Right renal pelvis (tissue), 4 donors: ENCODE measurements around the gene MICALL2. TPM values are rescaled to one million over a fixed set of nuclear protein-coding genes. Genes with fewer than 3 reads are reported as not detected.

Experiments used
- DNase-seq, 4 donors: peaks; one replicate each; pipeline ENCODE4 v3.0.0-alpha.2; 2013; ENCODE audit warnings: low read depth in 4 of 4, low spot score in 3 of 4, missing footprints in 1 of 4
- polyA plus RNA-seq, 4 donors: library from polyadenylated mRNA; unstranded; fragments of 120-200 nt; gene quantifications; one replicate each; pipeline ENCODE4 v1.2.1, GENCODE V29; 2013; ENCODE audit not compliant: insufficient read length in 4 of 4

MICALL2 gene
- polyA plus RNA-seq, 4 donors: 7.6 to 11.1 (median 8.6) TPM

DNA sequence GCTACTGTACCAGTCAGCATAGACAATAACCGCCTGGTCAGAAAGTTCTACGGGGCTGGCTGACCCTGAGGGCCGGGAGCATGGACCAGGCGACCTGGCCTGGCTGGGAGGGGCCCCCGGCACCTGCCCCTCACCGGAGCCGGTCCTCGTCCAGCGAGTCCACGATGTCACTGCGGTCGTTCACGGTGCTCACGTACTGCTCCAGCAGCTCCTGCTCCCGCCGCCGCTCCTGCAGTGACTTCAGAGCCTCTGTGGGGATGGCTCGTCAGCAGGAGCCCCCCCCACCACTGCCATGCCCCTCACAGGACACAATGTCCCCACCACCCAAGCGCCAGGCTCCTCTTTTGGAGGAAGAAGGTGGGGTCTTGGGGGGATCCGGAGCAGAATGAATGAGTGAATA is 22.7 kb downstream of the MICALL2 start:
- DNase-seq: no peak

DNA sequence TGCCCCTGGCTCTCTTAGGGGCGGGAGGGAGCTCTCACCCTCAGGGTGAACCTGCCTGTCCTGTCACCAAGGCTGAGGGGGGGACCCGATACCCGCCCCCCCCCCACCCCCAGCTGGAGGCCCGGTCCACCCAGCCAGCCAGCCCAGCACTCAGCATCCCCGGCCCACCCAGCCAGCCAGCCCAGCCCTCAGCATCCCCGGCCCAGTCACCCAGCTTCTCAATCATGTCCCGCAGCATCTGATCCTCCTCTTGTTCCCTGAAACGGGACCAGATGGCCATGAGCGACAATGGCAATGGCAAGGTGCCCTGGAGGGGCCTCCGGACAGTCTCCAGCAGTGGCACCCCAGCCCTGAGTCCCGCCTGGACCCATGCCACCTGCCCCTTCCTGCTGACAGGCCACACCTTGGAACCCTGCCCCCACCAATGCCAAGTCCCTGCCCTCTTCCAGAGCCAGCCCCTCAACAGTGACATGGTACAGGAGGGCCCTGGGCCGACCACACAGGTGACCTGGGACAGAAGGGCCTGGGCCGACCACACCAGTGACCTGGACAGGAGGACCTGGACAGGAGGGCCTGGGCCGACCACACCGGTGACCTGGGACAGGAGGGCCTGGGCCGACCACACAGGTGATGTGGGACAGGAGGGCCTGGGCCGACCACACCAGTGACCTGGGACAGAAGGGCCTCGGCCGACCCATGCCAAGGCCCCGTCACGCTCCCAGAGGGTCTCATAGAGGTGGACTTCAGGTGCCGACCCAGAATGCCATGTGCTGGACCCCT is 24.2 kb downstream of the MICALL2 start:
- DNase-seq: no peak

DNA sequence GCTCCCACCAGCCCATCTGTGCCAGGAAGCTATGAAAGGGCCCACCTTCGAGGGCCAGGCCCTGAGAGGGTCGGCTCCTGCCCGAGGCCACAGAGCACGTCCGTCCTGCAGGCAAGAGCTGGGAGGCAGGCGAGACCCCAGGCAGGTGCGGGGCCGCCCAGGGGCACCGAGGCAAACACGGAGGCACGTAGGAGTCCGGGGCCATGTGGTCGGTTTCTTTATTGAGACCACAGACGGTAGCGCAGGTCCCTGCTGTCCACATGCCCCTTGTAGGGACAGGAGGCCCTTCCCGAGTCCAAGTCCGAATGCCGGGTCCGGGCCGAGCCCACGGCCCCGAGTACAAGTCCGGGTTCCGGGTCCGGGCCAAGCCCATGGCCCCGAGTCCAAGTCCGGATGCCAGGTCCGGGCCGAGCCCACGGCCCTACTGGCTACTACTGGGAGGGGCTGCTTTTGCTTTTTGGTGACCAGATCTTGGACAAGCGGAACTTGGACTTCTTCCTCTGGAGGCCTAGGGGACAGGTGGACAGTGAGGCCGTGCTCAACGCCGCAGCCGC is 25.0 kb downstream of the MICALL2 start:
- DNase-seq: no peak

DNA sequence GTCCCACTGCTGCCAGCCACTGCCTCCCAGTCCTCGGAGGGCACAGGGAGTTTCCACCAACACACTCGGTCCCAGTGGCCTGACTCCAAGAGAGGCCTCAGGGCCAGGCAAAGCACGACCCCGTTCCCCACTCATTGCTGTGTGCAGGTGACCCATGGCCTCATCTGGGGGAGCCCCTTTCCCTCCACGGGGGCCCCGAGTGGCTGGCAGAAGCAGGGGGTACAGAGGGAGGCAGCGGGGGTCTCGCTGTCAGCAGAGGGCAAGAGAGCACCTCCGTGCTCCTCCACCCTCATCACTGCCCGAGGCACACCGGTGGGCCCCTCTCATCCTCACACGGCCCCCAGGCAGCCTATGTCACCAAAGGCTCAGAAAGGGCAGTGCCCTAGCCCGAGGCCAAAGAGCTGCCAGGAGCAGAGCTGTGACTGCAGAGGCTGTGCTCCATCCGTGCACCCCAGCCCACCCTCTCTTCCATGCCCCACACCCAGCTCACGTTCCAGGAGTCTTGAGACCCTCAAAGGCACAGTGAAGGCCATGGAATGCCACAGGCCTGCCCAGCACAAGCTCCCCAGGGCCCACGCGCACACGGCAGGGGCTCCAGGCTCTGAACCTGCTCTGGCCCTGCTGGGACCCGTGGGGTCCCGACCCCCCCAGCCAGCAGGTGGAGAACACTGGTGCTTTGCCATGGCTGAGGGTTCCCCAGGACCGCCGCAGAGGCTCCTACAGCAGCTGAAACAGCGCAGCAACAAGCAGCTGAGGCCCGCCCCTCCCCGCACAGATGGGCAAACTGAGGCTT is 25.9 kb downstream of the MICALL2 start:
- no peak for DNase-seq

DNA sequence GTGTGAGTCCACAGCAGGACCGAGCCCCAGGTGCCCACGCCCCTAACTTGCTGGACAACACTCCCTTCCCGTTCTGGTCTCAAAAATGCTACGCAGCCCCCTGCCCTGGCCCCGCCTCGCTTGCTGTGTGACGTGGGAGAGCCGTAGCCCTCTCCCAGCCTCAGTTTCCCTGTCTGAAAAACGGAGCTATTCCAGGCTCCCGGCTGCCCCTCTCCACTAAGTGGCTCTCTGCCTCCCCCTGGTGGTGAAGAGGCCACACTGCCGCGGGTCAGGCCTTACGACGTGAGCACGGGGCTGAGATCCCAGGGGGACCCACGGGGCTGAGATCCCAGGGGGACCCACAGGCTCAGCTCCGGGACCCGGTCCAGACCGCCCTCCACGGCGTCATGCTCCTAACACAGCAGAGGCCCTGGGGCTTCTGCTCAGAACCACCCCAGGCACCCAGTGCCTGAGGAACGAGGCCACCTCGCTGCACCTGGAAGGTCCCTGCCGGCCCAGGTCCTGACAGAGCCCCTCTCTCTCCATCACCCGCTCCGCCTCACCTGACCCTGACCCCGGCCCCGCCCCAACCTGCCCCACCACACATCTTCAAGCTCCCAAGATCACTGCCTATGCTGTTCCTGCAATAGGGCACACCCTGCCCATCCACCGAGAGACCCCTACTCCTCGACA is 26.7 kb downstream of the MICALL2 start:
- peak in 1 of 4 donors; percentile 47 for DNase-seq

DNA sequence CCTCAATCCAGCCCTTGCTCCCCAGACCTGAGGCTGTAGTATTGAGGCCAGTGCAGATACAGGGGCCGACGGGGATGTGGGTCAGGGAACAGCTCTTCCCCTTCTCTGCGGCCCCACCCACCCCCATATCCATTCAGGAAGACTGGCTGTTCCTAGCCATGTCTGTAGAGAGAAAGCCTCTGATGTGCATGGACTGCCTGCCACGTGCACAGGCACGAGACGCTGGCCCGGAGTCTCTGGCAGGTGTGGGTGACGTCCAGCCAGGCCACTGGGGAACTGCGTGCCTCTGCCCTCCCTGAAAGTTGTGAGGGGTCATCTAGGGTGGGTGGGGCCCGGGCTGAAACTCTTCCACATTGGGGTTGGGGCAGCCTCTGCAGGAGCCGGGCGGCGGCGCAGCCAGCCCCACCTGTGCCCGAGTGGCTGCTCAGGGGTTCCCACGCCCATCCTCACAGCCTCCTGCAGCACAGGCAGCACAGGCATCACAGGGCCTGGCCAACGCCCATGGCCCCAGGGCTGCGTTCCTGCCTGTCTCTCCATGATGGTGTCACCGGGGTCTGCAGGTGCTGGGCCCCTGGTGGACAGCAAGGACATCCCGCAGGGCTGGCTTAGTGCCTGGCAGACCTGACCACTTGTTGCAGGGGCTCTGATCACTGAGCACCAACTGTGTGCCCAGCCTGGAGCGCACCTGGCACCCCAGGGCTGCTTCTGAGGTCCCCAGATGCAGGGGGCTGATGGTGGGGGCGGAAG is 27.5 kb downstream of the MICALL2 start:
- no peak for DNase-seq

DNA sequence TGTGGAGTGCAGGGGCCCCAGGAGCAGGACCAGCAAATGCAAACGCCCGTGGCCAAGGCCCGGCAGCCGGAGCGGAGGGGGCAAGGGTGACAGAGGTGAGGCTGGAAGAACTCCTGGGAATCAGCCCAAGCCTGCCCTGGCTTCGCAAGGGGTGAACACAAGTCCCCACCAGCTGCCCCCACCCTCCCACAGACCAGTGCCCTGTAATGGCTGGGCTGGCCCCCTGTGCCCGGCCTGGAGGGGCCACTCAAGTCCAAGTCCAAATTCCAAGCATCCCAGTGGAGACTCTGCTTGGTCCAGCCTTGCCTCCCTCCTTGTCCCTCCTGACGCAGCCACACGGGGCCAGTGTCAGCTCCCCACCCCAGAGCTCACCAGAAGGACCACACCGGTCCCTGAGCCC is 28.0 kb downstream of the MICALL2 start:
- no peak for DNase-seq

DNA sequence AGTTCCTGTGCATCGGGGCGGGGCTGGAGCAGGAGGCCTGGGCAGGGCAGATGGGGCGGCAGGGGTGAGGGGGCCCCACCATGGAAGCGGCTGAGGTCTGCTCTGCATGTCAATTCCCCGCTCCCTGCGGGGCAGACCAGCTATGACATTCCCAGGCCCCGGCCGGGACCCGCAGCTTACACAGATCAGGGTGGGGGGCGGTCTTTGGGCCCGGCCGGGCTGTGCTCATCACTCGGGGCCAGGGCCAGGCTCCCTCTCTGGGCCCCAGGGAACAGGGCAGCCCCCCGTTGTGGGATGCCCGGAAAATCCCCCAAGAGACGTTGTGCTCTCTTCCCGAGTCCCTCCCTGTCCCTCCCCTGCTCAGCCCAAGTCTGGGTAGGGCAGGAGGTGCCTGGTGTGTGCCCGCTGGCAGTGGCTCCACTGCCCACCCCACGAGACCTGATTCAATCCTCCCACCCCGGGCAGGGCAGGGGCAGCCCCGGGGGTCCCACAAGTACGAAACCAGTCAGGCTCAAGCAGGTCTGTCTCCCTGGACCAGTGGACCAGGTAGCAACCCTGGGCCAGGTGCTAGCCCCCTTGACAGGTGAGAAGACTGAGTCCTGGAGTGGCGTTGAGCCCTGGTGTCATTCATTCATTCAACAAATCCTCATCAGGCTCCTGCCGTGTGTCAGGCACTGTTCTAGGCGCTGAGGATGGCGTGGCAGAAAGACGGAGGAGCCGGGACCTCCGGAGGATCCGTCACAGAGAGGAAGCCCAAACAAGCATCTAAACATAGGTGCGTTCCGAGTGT is 29.0 kb downstream of the MICALL2 start:
- no peak for DNase-seq

DNA sequence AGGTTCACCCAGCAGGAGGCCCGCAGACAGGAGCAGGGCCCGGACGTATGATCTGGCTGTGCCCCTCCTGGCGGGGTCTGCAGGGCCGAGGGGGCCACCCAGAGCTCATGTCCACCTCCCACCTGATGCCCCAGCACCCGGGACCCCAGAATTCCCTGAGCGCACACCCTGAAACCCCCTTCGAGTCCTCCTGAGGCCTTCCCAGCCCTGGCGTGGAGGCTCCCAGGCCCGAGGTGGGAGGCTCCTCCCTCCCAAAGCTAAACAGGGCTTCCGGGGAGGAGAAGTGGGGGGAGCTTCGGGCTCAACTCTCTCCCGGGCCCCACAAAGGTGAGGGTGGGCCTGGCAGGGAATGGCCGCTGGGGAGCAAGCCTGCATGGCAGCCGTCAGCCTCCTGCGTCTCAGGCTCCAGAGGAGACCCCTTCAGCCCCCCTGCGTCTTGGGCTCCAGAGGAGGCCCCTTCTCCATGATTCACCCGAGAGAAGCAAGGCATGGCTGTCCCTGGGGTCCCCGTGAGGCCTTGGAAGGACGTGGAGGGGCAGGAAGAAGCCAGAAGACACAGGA is 30.2 kb downstream of the MICALL2 start:
- DNase-seq: no peak

DNA sequence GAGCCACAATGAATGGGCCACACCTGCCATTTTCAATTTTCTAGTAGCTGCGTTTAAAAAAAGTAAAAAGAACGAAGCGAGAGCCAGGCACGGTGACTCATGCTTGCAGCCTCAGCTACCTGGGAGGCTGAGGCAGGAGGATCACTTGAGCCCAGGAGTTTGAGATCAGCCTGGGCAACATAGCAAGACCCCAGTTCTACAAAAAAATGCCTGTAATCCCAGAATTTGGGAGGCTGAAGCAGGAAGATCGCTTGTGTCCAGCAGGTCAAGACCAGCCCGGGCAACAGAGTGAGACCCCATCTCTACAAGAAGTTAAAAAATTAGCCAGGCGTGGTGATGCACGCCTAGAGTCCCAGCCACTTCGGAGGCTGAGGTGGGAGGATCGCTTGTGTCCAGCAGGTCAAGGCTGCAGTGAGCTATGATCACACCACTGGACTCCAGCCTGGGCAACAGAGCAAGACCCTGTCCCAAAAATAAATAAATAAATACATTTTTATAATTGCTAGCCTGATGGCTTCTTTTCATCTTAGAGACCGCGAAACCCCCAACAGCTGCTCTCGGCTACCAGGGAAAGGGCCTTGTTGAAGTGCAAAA is 32.1 kb downstream of the MICALL2 start:
- DNase-seq: no peak

DNA sequence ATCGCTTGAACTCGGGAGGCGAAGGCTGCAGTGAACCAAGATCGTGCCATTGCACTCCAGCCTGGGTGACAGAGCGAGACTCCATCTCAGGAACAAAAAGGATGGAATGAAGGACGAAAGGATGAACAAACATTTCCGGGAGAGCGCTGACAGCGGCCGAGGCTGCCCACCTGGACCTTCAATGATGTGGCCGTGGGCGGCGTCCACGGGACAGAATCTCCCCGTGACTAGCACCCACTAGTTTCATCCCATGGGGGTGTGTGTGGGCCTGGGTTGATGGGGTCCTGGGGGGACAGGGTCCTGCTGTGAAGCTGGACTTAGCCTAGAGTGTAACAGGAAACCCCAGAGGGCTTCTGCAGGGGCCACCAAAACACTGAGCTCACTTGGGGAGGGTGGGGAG is 32.8 kb downstream of the MICALL2 start:
- DNase-seq: no peak

DNA sequence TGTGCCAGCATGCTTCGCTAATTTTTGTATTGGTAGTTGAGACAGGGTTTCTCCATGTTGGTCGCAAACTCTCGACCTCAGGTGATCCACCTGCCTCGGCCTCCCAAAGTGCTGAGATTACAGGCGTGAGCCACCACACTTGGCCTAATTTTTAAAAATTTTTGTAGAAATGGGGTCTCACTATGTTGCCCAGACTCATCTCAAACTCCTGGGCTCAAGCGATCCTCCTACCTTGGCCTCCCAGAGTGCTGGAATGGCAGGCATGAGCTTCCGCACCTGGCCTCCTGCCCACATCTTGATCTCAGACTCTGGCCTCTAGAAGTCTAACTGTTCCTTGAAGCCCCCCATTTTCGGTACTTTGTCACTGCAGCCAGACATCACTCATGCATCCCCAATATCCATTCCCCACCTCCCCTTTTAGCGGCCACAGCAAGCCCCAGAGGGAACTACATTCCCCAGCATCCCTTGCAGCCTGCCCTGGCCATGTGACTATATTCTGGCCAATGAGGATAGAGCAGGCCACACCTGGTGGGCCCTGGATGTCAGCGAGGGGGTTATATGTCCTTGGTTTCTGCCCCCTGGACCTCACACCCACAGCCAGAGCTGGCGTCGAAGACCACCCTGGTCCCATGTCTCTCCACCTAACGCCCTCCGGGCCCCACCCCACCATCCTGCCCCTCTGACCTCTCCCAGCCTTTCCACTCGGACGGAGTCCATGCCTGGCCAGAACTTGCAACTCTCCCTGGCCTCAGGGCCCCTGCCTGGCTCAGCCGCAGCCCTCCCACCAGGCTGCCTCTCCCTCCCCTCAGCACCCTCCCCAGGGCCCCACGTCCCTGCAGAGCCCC is 33.8 kb downstream of the MICALL2 start:
- no peak for DNase-seq

DNA sequence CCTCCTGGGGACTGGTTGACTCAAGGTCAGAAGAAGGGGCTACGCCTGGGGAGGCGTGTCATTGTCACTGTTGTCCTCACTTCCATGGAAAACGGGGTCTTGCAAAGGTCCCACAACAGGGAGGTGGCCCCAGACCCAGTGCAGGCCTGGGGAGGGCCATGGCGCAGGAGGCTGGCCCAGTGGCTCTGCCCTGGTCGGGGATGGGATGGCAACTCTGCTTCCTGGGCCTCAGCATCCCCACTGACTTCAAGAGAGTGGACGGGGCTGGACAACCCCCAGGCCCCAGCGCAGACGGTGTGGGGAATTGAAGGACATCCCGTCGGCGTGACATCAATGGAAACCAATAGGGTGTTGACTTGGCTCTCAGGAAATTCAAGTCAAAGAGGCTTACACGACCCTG is 35.2 kb downstream of the MICALL2 start:
- DNase-seq: no peak

DNA sequence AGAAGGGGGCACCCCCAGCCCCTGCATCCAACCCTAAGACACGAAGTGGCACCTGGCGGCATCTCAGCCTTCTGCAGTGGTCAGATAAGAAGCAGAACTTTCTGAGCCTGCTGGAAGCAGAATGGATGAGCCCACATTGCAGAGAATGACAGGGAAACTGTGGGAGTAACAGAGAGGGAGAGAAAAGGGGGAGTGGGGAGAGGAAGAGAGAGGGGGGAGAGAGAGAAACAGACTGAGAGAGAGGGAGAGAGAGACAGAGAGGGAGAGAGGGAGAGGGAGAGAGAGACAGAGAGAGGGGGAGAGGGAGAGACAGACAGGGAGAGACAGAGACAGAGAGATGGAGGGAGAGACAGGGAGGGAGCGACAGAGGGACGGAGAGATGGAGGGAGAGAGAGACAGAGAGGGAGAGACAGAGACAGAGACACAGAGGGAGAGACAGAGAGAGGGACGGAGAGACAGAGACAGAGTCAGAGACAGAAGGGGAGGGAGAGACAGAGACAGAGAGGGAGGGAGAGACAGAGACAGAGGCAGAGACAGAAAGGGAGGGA is 35.9 kb downstream of the MICALL2 start:
- no peak for DNase-seq

DNA sequence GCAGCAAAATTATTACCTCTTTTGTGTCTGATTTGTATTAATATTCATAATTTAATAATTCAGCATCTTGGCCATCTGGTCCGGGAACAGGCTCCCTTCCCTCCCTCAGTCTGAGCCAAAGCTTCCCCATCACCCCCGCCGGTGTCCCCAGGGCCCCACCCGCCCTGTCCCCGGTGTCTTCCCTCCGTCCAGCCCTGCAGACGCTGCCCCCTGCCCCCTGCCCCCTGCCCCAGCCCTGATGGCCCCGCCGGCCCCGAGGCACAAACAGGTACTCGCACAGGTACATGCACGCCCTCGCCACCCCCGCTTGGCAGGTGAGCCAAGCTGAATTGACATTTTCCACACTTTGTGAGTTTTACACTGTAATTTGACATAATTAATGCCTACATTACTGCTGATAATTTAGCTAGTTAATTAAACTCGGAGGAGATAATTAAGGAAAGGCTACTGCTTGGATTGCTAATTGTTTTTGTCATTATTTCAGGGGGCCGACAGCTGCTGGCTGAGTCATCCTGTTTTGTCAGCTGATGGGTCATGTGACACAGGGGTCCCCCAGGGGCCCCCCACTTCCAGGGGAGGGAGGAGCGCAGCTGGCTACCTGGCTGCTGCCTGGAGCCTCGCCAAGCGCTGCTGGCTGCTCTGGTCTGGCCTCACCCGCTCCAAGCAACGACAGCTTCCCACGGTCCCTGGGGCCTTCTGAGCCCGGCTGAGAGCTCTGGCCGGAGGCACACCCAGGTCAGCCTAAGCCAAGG is 36.6 kb downstream of the MICALL2 start:
- no peak for DNase-seq

DNA sequence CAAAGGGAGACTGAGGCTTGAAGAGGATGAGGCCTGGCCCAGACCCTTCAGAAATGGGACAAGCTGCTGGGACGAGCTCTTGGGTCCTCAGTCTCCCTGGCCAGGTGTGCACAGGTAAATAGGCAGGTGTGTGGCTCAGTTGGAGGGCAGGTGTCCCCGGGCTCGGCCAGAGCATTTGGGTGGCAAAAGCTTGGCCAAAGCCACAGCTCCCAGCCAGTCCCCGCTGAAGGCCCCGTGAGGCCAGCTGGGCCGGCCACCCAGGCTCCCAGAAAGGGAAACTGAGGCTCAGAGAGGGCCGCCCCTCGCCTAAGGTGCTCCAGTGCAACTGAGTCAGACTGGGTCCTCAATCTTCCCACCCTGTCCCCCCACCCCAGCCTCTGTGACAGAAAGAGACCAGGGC is 37.3 kb downstream of the MICALL2 start:
- DNase-seq: no peak
